Epithelial cell of proximal tubule (primary cell): Measurements from ENCODE around the gene ZDHHC8. TPM values are rescaled to one million over a fixed set of nuclear protein-coding genes. Genes with fewer than 3 reads are reported as not detected.
A peak's percentile ranks its signal among the peaks of the same experiment; 100 is the strongest.

Experiments
- DNase-seq: peaks from one replicate; pipeline ENCODE4 v3.0.0-alpha.2; 2011; ENCODE audit warnings: low read depth
- H3K4me3 ChIP-seq: 2 replicates; pipeline ENCODE4 v1.5.1; 2011; ENCODE audit warnings: low read depth, mild to moderate bottlenecking, low read length
- total RNA-seq: library from RNA; depleted of rRNA; stranded (reverse); fragments of >200 nt; gene quantifications from 2 replicates; pipeline ENCODE4 v1.2.3, GENCODE V29; 2015
- TF ChIP-seq, protein P1 (sequence below): conservative IDR thresholded peaks from 2 replicates; pipeline ENCODE4 v1.5.1; 2012; ENCODE audit warnings: low read depth, mild to moderate bottlenecking, low read length

Gene ZDHHC8
- total RNA-seq, 1 donor from 2014 or later = 37.8 TPM

DNA sequence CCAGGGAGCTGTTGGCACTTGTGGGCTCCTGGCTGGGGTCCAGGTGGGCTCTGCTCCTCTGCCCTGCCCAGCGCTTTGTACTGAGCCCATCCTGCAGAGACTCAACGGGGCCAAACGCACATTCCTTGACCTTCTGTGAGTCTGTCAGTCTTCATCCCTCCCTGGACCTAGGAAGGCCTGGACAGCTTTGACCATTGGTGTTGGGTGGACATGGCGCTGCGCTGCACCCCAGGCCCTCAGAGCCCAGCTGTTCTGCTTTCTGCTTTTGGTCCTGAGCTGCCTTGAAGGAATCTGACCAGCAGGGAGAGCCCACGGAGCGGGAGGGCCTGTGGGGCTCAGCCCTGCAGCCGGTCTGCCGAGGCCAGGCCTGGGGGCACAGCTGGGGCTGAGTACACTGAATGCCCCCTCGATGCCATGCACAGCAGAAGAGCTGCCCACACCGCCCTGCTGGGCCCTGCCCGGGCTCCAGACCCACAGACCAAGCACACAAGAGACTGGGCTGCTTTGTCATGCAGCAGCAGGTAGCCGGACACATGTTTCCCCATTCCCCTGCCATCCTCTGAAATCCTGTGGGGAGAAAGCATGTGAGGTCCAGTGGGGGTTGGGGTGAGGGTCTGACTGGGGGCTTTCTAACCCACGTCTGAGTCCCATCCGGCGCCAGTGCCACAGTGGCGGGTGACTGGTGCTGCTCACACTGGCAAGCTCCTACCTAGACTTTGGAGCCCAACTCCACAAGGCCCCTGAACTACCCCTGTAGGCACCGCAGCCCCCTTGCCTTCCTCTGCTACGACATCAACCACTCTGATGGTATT lies 43.4 kb downstream of the ZDHHC8 start:
- no peak overlapping the region for H3K4me3 ChIP-seq
- DNase-seq = no peak
- TF ChIP-seq, protein P1, sequence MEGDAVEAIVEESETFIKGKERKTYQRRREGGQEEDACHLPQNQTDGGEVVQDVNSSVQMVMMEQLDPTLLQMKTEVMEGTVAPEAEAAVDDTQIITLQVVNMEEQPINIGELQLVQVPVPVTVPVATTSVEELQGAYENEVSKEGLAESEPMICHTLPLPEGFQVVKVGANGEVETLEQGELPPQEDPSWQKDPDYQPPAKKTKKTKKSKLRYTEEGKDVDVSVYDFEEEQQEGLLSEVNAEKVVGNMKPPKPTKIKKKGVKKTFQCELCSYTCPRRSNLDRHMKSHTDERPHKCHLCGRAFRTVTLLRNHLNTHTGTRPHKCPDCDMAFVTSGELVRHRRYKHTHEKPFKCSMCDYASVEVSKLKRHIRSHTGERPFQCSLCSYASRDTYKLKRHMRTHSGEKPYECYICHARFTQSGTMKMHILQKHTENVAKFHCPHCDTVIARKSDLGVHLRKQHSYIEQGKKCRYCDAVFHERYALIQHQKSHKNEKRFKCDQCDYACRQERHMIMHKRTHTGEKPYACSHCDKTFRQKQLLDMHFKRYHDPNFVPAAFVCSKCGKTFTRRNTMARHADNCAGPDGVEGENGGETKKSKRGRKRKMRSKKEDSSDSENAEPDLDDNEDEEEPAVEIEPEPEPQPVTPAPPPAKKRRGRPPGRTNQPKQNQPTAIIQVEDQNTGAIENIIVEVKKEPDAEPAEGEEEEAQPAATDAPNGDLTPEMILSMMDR = peak; percentile 28

DNA sequence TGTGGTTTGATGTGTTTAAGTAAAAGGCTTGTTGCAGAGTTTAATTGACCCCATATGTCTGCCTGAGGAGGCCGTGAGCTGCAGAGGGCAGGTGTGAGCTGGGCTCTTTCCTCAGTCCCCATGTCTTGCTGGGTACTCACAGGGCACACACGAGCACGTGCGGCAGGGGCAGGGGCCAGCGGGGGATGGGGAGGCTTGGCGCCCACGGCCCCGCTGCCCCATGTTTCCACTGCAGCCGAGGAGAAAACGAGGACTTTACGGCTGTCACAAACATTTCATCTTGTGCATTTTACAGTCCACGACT lies 43.9 kb downstream of the ZDHHC8 start:
- TF ChIP-seq, protein P1 = no peak
- H3K4me3 ChIP-seq = no peak overlapping the region
- DNase-seq = no peak

DNA sequence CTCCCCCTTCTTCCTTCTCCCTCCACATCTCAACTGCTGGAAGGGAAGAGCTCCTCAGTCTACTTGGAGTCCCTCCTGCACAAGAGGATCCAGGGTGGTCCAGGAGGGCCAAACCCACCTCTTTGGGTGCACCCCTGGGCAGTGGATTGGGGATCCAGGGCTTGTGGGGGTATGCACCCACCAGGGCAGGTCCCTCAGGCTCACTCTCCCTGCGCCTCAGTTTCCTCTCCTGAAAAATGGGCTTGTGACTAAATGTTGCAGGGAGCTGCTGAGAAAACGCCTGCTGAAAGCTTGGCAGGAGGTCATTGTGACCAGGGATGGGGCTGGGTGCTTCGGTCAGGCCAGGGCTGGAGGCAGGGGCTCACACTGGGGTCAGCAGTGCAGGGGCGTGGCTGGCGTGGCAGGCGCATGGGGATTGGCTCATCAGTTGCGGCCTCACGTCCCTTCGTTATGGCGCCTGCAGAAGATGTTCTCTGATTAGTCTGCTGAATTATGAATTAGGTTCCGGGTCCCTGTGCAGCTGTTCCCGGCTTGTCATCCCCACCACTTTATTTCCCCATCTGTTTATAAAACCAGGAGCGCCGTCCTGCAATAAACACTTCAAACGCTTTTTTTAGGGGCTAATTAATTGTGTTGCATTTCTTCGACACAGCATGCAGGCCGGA lies 44.9 kb downstream of the ZDHHC8 start:
- no peak overlapping the region for H3K4me3 ChIP-seq
- TF ChIP-seq, protein P1 = no peak
- no peak for DNase-seq

DNA sequence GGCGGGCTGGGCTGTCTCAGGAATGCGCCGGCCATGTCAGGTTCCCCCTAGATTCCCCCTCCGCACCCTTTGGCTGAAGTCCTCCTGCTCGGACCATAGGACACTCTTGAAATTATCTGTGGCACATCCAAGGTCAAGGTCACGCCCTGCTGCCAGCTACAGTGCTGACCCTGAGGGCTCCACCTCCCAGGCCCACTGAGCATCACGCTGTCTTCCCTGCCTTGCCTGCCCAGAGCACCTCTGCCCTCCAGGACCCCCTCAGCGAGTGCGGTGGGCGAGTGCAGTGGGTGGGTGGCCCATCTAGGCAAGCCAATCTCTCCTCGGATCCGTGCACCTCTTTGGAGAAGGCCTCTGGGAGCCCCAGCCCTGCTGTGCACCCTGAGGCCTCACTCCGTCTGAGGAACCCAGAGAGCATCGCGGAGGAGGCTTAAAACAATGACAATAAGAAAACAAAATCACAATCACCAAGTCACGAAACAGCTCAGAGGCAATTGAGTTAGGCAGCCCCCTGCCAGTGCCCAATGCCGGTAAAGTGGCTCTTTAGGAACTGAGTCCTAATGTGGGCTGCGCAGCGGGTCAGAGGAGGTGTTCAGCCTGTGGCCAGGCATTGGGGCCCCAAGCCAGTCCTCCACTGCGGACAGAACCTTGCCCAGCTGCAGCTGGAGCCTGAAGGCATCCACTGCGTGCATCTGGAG lies 45.8 kb downstream of the ZDHHC8 start:
- TF ChIP-seq, protein P1 = no peak
- DNase-seq = no peak
- no peak overlapping the region for H3K4me3 ChIP-seq

DNA sequence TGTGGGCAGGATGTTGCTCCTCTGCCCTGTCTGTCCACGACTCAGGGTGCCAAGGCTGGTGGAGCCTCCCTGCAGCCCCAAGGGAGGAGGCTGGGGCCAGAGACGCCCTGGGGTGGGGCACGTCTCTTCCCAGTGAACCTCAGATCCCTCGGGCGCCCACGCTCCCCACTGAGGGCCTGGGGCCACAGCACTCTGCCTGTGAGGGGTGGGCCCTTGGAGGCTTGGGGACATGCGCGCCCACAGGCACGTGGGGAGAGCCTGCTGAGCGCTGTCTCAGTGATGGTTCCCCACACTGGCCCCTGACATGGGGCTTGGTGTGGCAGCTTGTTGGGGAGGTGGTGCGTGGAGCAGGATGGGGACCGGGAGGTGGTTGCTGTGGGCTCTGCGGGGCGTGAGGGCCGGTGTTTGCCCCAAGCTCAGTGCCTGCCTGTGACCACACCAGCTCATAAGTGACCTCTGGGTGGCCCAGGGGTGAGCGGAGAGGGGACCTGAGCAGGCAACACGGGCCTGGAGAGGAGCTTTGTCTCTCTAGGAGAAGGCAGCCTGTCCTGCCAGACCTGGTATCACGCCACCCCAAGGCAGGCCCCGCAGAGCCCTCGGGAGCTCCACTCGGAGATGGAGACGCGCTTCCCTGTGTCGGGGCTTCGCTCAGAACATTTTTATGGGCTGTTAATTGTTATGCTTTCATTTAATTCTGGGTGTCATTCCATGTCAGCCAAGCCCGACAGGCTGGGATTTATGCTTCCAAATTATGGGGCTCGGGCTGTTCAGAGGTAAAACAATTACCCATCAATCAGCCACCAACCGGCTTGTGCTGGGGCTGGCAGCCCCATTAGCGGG lies 46.7 kb downstream of the ZDHHC8 start:
- TF ChIP-seq, protein P1 = no peak
- H3K4me3 ChIP-seq = no peak overlapping the region
- DNase-seq = no peak

DNA sequence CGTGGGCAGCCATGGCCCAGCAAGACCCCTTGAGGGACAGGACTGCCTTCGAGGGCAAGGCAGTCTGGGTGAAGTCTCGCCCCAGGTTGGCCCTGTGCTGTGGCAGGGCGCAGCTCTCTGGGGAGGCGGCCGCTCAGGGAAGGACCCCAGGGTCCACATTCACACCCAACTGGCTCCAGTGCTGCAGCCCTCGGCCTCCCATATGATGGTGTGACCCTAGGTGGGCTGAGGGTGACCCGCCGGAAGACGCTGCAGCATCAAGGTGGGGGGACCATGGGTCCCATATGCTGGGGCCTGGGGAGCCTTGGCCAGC lies 47.3 kb downstream of the ZDHHC8 start:
- DNase-seq = no peak
- TF ChIP-seq, protein P1 = no peak
- no peak overlapping the region for H3K4me3 ChIP-seq
